H9 (cell line): Measurements from ENCODE around the gene YEATS2. TPM values are rescaled to one million over a fixed set of nuclear protein-coding genes. Genes with fewer than 3 reads are reported as not detected.

Experiments
- DNase-seq: peaks from one replicate; pipeline ENCODE4 v3.0.0-alpha.2; 2017
- H2AFZ ChIP-seq: one replicate; pipeline ENCODE4 v1.6.1; 2013; ENCODE audit warnings: mild to moderate bottlenecking, low read length, control low read depth, moderate library complexity
- H2AK5ac ChIP-seq: 2 replicates; pipeline ENCODE4 v1.6.1; 2013; ENCODE audit warnings: low read length, control low read depth, mixed read lengths; ENCODE audit not compliant: insufficient read length
- H2BK120ac ChIP-seq: one replicate; pipeline ENCODE4 v1.6.1; 2013; ENCODE audit warnings: low read depth, mild to moderate bottlenecking, low read length, control low read depth, inconsistent platforms; ENCODE audit not compliant: poor library complexity, severe bottlenecking
- H2BK12ac ChIP-seq: 2 replicates; pipeline ENCODE4 v1.6.1; 2013; ENCODE audit warnings: low read length, control low read depth, mixed read lengths, low read depth; ENCODE audit not compliant: insufficient read length
- H2BK15ac ChIP-seq: 2 replicates; pipeline ENCODE4 v1.6.1; 2013; ENCODE audit warnings: low read depth, low read length, control low read depth
- H2BK20ac ChIP-seq: one replicate; pipeline ENCODE4 v1.6.1; 2013; ENCODE audit warnings: low read depth, mild to moderate bottlenecking, low read length, control low read depth, inconsistent platforms; ENCODE audit not compliant: poor library complexity, severe bottlenecking
- H2BK5ac ChIP-seq: 2 replicates; pipeline ENCODE4 v1.6.1; 2013; ENCODE audit warnings: low read length, control low read depth, mixed read lengths; ENCODE audit not compliant: insufficient read length
- H3K14ac ChIP-seq: 2 replicates; pipeline ENCODE4 v1.6.1; 2013; ENCODE audit warnings: low read length, control low read depth; ENCODE audit not compliant: insufficient read depth
- H3K18ac ChIP-seq: 2 replicates; pipeline ENCODE4 v1.6.1; 2013; ENCODE audit warnings: low read depth, mild to moderate bottlenecking, mixed read lengths, low read length, control low read depth; ENCODE audit not compliant: insufficient read length
- H3K23ac ChIP-seq: 2 replicates; pipeline ENCODE4 v1.6.1; 2013; ENCODE audit warnings: low read length, control low read depth, mixed read lengths, low read depth; ENCODE audit not compliant: insufficient read length
- H3K23me2 ChIP-seq: 2 replicates; pipeline ENCODE4 v1.6.1; 2013; ENCODE audit warnings: low read depth, mild to moderate bottlenecking, mixed read lengths, low read length, control low read depth; ENCODE audit not compliant: insufficient read length, poor library complexity, severe bottlenecking
- H3K27ac ChIP-seq: 2 replicates; pipeline ENCODE4 v1.5.1; 2013; ENCODE audit warnings: low read length, control low read depth, mixed read lengths, low read depth; ENCODE audit not compliant: insufficient read length
- H3K27me3 ChIP-seq: 2 replicates; pipeline ENCODE4 v1.6.1; 2013; ENCODE audit warnings: low read length, control low read depth, inconsistent platforms; ENCODE audit not compliant: insufficient read depth
- H3K4ac ChIP-seq: 2 replicates; pipeline ENCODE4 v1.6.1; 2013; ENCODE audit warnings: low read depth, mild to moderate bottlenecking, control low read depth, inconsistent platforms, low read length, moderate library complexity
- H3K4me1 ChIP-seq: 2 replicates; pipeline ENCODE4 v1.6.1; 2013; ENCODE audit warnings: low read length, control low read depth, inconsistent platforms; ENCODE audit not compliant: insufficient read depth
- H3K4me2 ChIP-seq: 2 replicates; pipeline ENCODE4 v1.6.1; 2013; ENCODE audit warnings: low read length, control low read depth, mixed read lengths; ENCODE audit not compliant: insufficient read length, insufficient read depth
- H3K56ac ChIP-seq: 2 replicates; pipeline ENCODE4 v1.6.1; 2013; ENCODE audit warnings: low read depth, mild to moderate bottlenecking, mixed read lengths, low read length, control low read depth; ENCODE audit not compliant: insufficient read length
- H3K79me1 ChIP-seq: 2 replicates; pipeline ENCODE4 v1.6.1; 2013; ENCODE audit warnings: low read depth, mild to moderate bottlenecking, moderate library complexity, low read length, control low read depth, inconsistent platforms; ENCODE audit not compliant: insufficient read depth, poor library complexity, severe bottlenecking
- H3K79me2 ChIP-seq: 2 replicates; pipeline ENCODE4 v1.6.1; 2013; ENCODE audit warnings: low read length, control low read depth, inconsistent platforms; ENCODE audit not compliant: insufficient read depth
- H3K9ac ChIP-seq: 2 replicates; pipeline ENCODE4 v1.6.1; 2013; ENCODE audit warnings: low read length, control low read depth, mixed read lengths; ENCODE audit not compliant: insufficient read length; ENCODE audit errors: extremely low read depth
- H3K9me3 ChIP-seq: one replicate; pipeline ENCODE4 v1.6.1; 2013; ENCODE audit warnings: low read depth, low read length, inconsistent platforms; ENCODE audit not compliant: control insufficient read depth
- H3T11ph ChIP-seq: one replicate; pipeline ENCODE4 v1.6.1; 2013; ENCODE audit warnings: mild to moderate bottlenecking, low read length, control low read depth, inconsistent platforms
- H4K20me1 ChIP-seq: one replicate; pipeline ENCODE4 v1.6.1; 2013; ENCODE audit not compliant: control insufficient read depth, insufficient read length, insufficient read depth
- H4K5ac ChIP-seq: 2 replicates; pipeline ENCODE4 v1.6.1; 2013; ENCODE audit warnings: low read depth, mild to moderate bottlenecking, mixed read lengths, low read length, control low read depth; ENCODE audit not compliant: insufficient read length
- H4K8ac ChIP-seq: replicated peaks from 2 replicates; pipeline ENCODE4 v1.6.1; 2013; ENCODE audit warnings: low read length, control low read depth, mixed read lengths, low read depth; ENCODE audit not compliant: insufficient read length
- H4K91ac ChIP-seq: 2 replicates; pipeline ENCODE4 v1.6.1; 2013; ENCODE audit warnings: low read depth, mild to moderate bottlenecking, moderate library complexity, mixed read lengths, low read length, control low read depth; ENCODE audit not compliant: insufficient read length
- H3K27ac Mint-ChIP-seq, 3 experiments: 2 replicates in 2 of 3; 3 replicates in 1 of 3; pipeline ENCODE4 v1.8.0; 2020 to 2021; ENCODE audit warnings: mixed read lengths in 3 of 3, mild to moderate bottlenecking in 1 of 3, moderate library complexity in 1 of 3
- H3K27me3 Mint-ChIP-seq: 2 replicates; pipeline ENCODE4 v1.8.0; 2021; ENCODE audit warnings: low read depth, mild to moderate bottlenecking, moderate library complexity, mixed read lengths
- H3K36me3 Mint-ChIP-seq, 3 experiments: 2 replicates in 2 of 3; 3 replicates in 1 of 3; pipeline ENCODE4 v1.8.0; 2020 to 2021; ENCODE audit warnings: low read depth in 3 of 3, mixed read lengths in 3 of 3; ENCODE audit not compliant: insufficient read depth in 1 of 3
- H3K4me1 Mint-ChIP-seq, 2 experiments: 2 replicates each; pipeline ENCODE4 v1.8.0; 2020; ENCODE audit warnings: mixed read lengths in 2 of 2
- H3K4me3 Mint-ChIP-seq, 2 experiments: 2 replicates in 1 of 2; 3 replicates in 1 of 2; pipeline ENCODE4 v1.8.0; 2020 to 2021; ENCODE audit warnings: mild to moderate bottlenecking in 2 of 2, mixed read lengths in 2 of 2, moderate library complexity in 1 of 2
- H3K9me3 Mint-ChIP-seq, 2 experiments: 2 replicates in 1 of 2; 3 replicates in 1 of 2; pipeline ENCODE4 v1.8.0; 2020; ENCODE audit warnings: mild to moderate bottlenecking in 2 of 2, mixed read lengths in 2 of 2, moderate library complexity in 1 of 2
- WGBS: extraction: QIAGEN DNeasy Blood & Tissue Kit; methylation state at CpG from one replicate; pipeline ENCODE4 v1.1.7; 2013; ENCODE audit warnings: missing lambda C conversion rate, low lambda C conversion rate, mixed read lengths; ENCODE audit not compliant: insufficient read length; ENCODE audit errors: extremely low coverage; 5-methylcytosine and 5-hydroxymethylcytosine counted together
- total RNA-seq: library from RNA; stranded (reverse); gene quantifications from 2 replicates; pipeline ENCODE4 v1.2.1, GENCODE V29; 2021
- TF ChIP-seq, protein P1 (sequence below): fragments of 200-600 bp; sonication (generic); conservative IDR thresholded peaks from 3 replicates; pipeline ENCODE4 v1.8.0; 2021; ENCODE audit warnings: antibody characterized with exemption, mild to moderate bottlenecking

The YEATS2 gene
- total RNA-seq, 1 experiment from 2014 or later = 40.3 TPM

DNA sequence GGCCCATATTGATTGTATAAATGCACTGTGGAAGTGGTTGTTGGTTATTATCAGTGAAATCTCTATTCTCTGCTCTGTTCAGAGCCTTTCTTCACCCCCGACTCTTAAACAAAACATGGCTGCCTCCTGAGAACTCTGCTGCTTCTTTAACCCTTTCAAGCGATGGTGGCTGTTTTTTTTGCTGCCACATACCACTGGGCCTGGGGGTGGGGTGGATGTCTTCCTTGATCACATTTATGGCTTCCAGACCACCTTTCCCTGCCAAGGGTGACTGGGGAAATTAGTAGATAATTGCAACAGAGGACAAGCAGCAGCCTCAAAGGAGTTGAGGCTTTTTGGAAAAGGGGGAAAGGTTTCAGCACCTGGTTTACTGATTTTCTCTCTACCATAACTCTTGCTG lies 32.8 kb downstream of the YEATS2 start:
- Histone ChIP-seq H3K27ac (no peak overlapping the region), H2BK120ac (no peak overlapping the region), H3K23ac (no peak overlapping the region), H2BK15ac (no peak overlapping the region), H3K4me2 (no peak overlapping the region), H4K91ac (no peak overlapping the region), H3K9ac (no peak overlapping the region), H3K79me2 (no peaks in the 10 kb centered on the region), H3K14ac (no peak overlapping the region), H2AK5ac (no peak overlapping the region), H3K18ac (no peak overlapping the region), H3K27me3 (no peaks in the 10 kb centered on the region), H4K20me1 (no peaks in the 10 kb centered on the region), H3K9me3 (no peaks in the 10 kb centered on the region), H2BK12ac (no peak overlapping the region), H3K56ac (no peak overlapping the region), H3K4me1 (no peaks in the 10 kb centered on the region), H3K79me1 (no peaks in the 10 kb centered on the region), H4K5ac (no peak overlapping the region), H2BK20ac (no peak overlapping the region), H3K23me2 (no peaks in the 10 kb centered on the region), H3T11ph (no peak overlapping the region), H2AFZ (no peak overlapping the region), H4K8ac (no peak overlapping the region), H3K4ac (no peak overlapping the region), H2BK5ac (no peak overlapping the region)
- TF ChIP-seq, protein P1, sequence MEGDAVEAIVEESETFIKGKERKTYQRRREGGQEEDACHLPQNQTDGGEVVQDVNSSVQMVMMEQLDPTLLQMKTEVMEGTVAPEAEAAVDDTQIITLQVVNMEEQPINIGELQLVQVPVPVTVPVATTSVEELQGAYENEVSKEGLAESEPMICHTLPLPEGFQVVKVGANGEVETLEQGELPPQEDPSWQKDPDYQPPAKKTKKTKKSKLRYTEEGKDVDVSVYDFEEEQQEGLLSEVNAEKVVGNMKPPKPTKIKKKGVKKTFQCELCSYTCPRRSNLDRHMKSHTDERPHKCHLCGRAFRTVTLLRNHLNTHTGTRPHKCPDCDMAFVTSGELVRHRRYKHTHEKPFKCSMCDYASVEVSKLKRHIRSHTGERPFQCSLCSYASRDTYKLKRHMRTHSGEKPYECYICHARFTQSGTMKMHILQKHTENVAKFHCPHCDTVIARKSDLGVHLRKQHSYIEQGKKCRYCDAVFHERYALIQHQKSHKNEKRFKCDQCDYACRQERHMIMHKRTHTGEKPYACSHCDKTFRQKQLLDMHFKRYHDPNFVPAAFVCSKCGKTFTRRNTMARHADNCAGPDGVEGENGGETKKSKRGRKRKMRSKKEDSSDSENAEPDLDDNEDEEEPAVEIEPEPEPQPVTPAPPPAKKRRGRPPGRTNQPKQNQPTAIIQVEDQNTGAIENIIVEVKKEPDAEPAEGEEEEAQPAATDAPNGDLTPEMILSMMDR = no peak
- no peaks in the 10 kb centered on the region for H3K4me1 Mint-ChIP-seq
- WGBS = no CpG with 5 or more reads among the region's 2 CpGs
- H3K4me3 Mint-ChIP-seq = no peak overlapping the region
- H3K36me3 Mint-ChIP-seq = peaks cover 52 to 91% (median 87%) of the 10 kb centered on the region in 3 experiments
- peak overlapping the region in 2 of 3 experiments; percentile 12 to 28; a peak in 1 of 7 replicates for H3K27ac Mint-ChIP-seq
- H3K9me3 Mint-ChIP-seq = no peaks in the 10 kb centered on the region
- DNase-seq = no peak
- H3K27me3 Mint-ChIP-seq = no peaks in the 10 kb centered on the region
